Endothelial cell of umbilical vein (primary cell): ENCODE data around the gene OARD1.

Experiments
- CTCF ChIP-seq, 2 donors: IDR thresholded peaks; 1 replicate in 1 of 2; 2 replicates in 1 of 2; pipeline ENCODE4 v1.5.1; 2011; ENCODE audit warnings: low read length in 2 of 2, mild to moderate bottlenecking in 2 of 2, moderate library complexity in 2 of 2, control low read depth in 1 of 2, inconsistent platforms in 1 of 2, low read depth in 1 of 2; ENCODE audit not compliant: insufficient read depth in 1 of 2; ENCODE audit errors: extremely low read depth in 1 of 2
- EZH2 ChIP-seq: IDR thresholded peaks from 2 replicates; pipeline ENCODE4 v1.6.1; 2012; ENCODE audit warnings: borderline replicate concordance, low read depth, mild to moderate bottlenecking, moderate library complexity, low read length, inconsistent platforms; ENCODE audit not compliant: severe bottlenecking
- MYC ChIP-seq: IDR thresholded peaks from one replicate; pipeline ENCODE4 v1.6.1; 2011; ENCODE audit warnings: mild to moderate bottlenecking, low read depth, low read length
- POLR2A ChIP-seq: IDR thresholded peaks from 2 replicates; pipeline ENCODE4 v1.6.1; 2012; ENCODE audit warnings: low read depth, mild to moderate bottlenecking, control low read depth, low read length
- POLR2AphosphoS5 ChIP-seq: IDR thresholded peaks from 2 replicates; pipeline ENCODE4 v1.6.1; 2012; ENCODE audit warnings: low read depth, mild to moderate bottlenecking, control low read depth, low read length, moderate library complexity; ENCODE audit not compliant: insufficient read depth

GRCh38 chr6:41064841-41065240, 7.3 kb downstream of the OARD1 start:
- TF ChIP-seq CTCF (IDR thresholded peaks at IDR 0.05; ENCODE audit: extremely low read depth in 1 of 2, insufficient read depth in 1 of 2, low read depth in 1 of 2, low read length in 2 of 2) = no peak
- no peak for TF ChIP-seq POLR2AphosphoS5
- TF ChIP-seq EZH2 = no peak
- no peak for TF ChIP-seq POLR2A
- no peak for TF ChIP-seq MYC
